Measurements from ENCODE around the gene ARRB2.

- TF ChIP-seq CTCF (IDR thresholded peaks at IDR 0.05): no peak
- TF ChIP-seq POLR2A (IDR thresholded peaks at IDR 0.05): no peak
- TF ChIP-seq POLR2AphosphoS5 (IDR thresholded peaks at IDR 0.05): no peak
Measured at GRCh38 chr17:4704991-4705390, 5.4 kb upstream of the ARRB2 start.
